Measurements from ENCODE around the gene KRTAP17-1. TPM values are rescaled to one million over a fixed set of nuclear protein-coding genes. Genes with fewer than 3 reads are reported as not detected.

The KRTAP17-1 gene
- total RNA-seq, 4 donors from 2014 or later, result not detected

GRCh38 chr17:41335747-41336146, 20.2 kb upstream of the KRTAP17-1 start:
- intact Hi-C loops (cut with DNase I), result no loop called here
- H3K27me3 ChIP-seq, result no peaks in the 10 kb centered on the region
- no peaks in the 10 kb centered on the region for H3K4me1 ChIP-seq
- no peaks in the 10 kb centered on the region for H3K36me3 ChIP-seq
- H3K27ac ChIP-seq, result no peak overlapping the region
- no peaks in the 10 kb centered on the region for H3K9me3 ChIP-seq
- 93% methylated on average over 1 of the region's 1 CpG for WGBS, 2 donors
- DNase-seq, result no peak
- TF ChIP-seq CTCF (IDR thresholded peaks at IDR 0.05) (no peak), POLR2A (IDR thresholded peaks at IDR 0.05) (no peak)
- H3K4me3 ChIP-seq (replicated peaks in 1 of 3), result no peak overlapping the region

- no peak overlapping the region for H3K4me3 ChIP-seq (replicated peaks in 1 of 3)
- no peak for DNase-seq
- H3K9me3 ChIP-seq, result no peaks in the 10 kb centered on the region
- 81 to 90% methylated on average over 5 to 6 of the region's 6 CpGs for WGBS, 2 donors
- intact Hi-C loops (cut with DNase I), result no loop called here
- no peaks in the 10 kb centered on the region for H3K27me3 ChIP-seq
- no peaks in the 10 kb centered on the region for H3K4me1 ChIP-seq
- no peak for TF ChIP-seq POLR2A (IDR thresholded peaks at IDR 0.05)
- no peak for TF ChIP-seq CTCF (IDR thresholded peaks at IDR 0.05)
- H3K36me3 ChIP-seq, result no peaks in the 10 kb centered on the region
- H3K27ac ChIP-seq, result no peak overlapping the region
Measured at GRCh38 chr17:41334385-41335305, 19.1 kb upstream of the KRTAP17-1 start.

DNA sequence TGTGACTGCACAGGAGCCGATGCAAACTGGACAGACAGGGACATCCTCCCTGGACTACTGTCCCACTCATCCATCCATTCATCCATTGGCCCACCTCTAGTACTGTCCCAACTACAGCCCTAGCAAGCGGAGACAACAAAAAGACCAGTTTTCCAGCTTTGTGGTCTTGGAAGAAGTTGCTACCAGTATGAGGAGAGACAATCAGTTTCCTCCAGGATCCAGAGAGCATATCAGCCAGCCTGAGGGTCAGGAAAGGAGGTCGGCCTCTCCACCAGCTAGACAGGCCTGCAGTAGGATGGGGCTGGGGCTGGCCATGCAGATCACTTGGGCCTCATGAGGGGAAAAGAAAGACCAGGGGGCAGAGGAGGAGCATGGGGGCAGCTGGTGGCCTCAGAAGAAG, 18.3 kb upstream of the KRTAP17-1 start:
- no peak overlapping the region for H3K27ac ChIP-seq
- 98 to 100% methylated on average over 3 of the region's 3 CpGs for WGBS, 2 donors
- no peaks in the 10 kb centered on the region for H3K36me3 ChIP-seq
- H3K27me3 ChIP-seq, result no peaks in the 10 kb centered on the region
- no peak for DNase-seq
- intact Hi-C loops (cut with DNase I), result no loop called here
- TF ChIP-seq CTCF (IDR thresholded peaks at IDR 0.05), result no peak
- H3K4me3 ChIP-seq (replicated peaks in 1 of 3), result no peak overlapping the region
- no peaks in the 10 kb centered on the region for H3K9me3 ChIP-seq
- no peaks in the 10 kb centered on the region for H3K4me1 ChIP-seq

DNA sequence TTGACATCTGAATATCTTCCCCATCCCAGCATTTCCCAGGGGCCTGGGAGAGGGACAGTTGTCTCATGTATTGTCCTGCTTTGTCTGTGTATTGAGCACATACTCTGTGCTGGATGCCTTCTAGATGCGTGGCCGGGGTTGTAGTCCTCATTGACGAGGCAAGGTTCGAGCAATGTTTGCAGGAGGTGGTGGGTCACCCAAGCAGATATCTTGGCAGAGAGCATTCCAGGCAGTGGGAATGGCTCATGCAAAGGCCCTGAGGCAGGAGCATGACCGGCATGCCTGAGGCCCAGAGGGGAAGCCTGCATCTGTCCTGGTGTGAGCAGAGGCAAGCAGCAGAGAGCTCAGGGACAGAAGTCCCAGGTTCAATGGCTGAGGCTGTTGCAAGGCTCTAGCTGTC, 17.6 kb upstream of the KRTAP17-1 start:
- TF ChIP-seq POLR2A (IDR thresholded peaks at IDR 0.05), result no peak
- no peaks in the 10 kb centered on the region for H3K36me3 ChIP-seq
- H3K27me3 ChIP-seq, result no peaks in the 10 kb centered on the region
- no peaks in the 10 kb centered on the region for H3K4me1 ChIP-seq
- WGBS, 2 donors, result 91 to 100% methylated on average over 5 of the region's 5 CpGs
- intact Hi-C loops (cut with DNase I), result no loop called here
- H3K27ac ChIP-seq, result no peak overlapping the region
- no peak for DNase-seq
- H3K9me3 ChIP-seq, result no peaks in the 10 kb centered on the region
- H3K4me3 ChIP-seq (replicated peaks in 1 of 3), result no peak overlapping the region

GRCh38 chr17:41332239-41332638, 16.7 kb upstream of the KRTAP17-1 start:
- no peaks in the 10 kb centered on the region for H3K4me1 ChIP-seq
- H3K27me3 ChIP-seq, result no peaks in the 10 kb centered on the region
- DNase-seq, result no peak
- TF ChIP-seq POLR2A (IDR thresholded peaks at IDR 0.05), result no peak
- TF ChIP-seq CTCF (IDR thresholded peaks at IDR 0.05), result no peak
- no peaks in the 10 kb centered on the region for H3K9me3 ChIP-seq
- no peaks in the 10 kb centered on the region for H3K36me3 ChIP-seq
- intact Hi-C loops (cut with DNase I), result no loop called here
- 75 to 92% methylated on average over 1 to 2 of the region's 2 CpGs for WGBS, 2 donors
- no peak overlapping the region for H3K27ac ChIP-seq
- H3K4me3 ChIP-seq (replicated peaks in 1 of 3), result no peak overlapping the region

All from thyroid gland (tissue), 4 donors.